ENCODE data around the gene MOBP. TPM values are rescaled to one million over a fixed set of nuclear protein-coding genes. Genes with fewer than 3 reads are reported as not detected.

MOBP gene
- total RNA-seq, 1 experiment from 2014 or later: 0.57 TPM

GRCh38 chr3:39429466-39429865 lies 38.0 kb upstream of the MOBP start:
- CTCF ChIA-PET: no interaction called here
- Mint-ChIP-seq H3K4me3 (ENCODE audit: low read depth, unreplicated experiment) (no peak overlapping the region), H3K36me3 (ENCODE audit: insufficient read depth, unreplicated experiment) (no peaks in the 10 kb centered on the region), H3K4me1 (ENCODE audit: low read depth, unreplicated experiment) (peaks cover 12% of the 10 kb centered on the region), H3K27ac (ENCODE audit: unreplicated experiment) (no peak overlapping the region), H3K27me3 (ENCODE audit: unreplicated experiment) (no peaks in the 10 kb centered on the region), H3K9me3 (ENCODE audit: low read depth, unreplicated experiment) (no peaks in the 10 kb centered on the region)
- DNase-seq: no peak
- intact Hi-C loops (cut with micrococcal nuclease; ENCODE audit: unreplicated experiment): no loop called here
- no TSS peak for BruUV-seq (replicated peaks)
- TF ChIP-seq CTCF (IDR thresholded peaks at IDR 0.05; ENCODE audit: unreplicated experiment): no peak

GRCh38 chr3:39432342-39432741 lies 35.1 kb upstream of the MOBP start:
- Mint-ChIP-seq H3K9me3 (ENCODE audit: low read depth, unreplicated experiment) (no peaks in the 10 kb centered on the region), H3K27me3 (ENCODE audit: unreplicated experiment) (no peaks in the 10 kb centered on the region), H3K4me3 (ENCODE audit: low read depth, unreplicated experiment) (no peak overlapping the region), H3K27ac (ENCODE audit: unreplicated experiment) (no peak overlapping the region), H3K36me3 (ENCODE audit: insufficient read depth, unreplicated experiment) (no peaks in the 10 kb centered on the region), H3K4me1 (ENCODE audit: low read depth, unreplicated experiment) (peaks cover 16% of the 10 kb centered on the region)
- DNase-seq: peak; percentile 34
- BruUV-seq (replicated peaks): no TSS peak
- intact Hi-C loops (cut with micrococcal nuclease; ENCODE audit: unreplicated experiment): no loop called here
- TF ChIP-seq CTCF (IDR thresholded peaks at IDR 0.05; ENCODE audit: unreplicated experiment): no peak
- CTCF ChIA-PET: no interaction called here

GRCh38 chr3:39433642-39434041 lies 33.8 kb upstream of the MOBP start:
- peak overlapping the region; percentile 27 for H3K27ac Mint-ChIP-seq (ENCODE audit: unreplicated experiment)
- H3K4me3 Mint-ChIP-seq (ENCODE audit: low read depth, unreplicated experiment): no peak overlapping the region
- BruUV-seq (replicated peaks): no TSS peak
- H3K36me3 Mint-ChIP-seq (ENCODE audit: insufficient read depth, unreplicated experiment): no peaks in the 10 kb centered on the region
- H3K27me3 Mint-ChIP-seq (ENCODE audit: unreplicated experiment): no peaks in the 10 kb centered on the region
- CTCF ChIA-PET: no interaction called here
- no peaks in the 10 kb centered on the region for H3K9me3 Mint-ChIP-seq (ENCODE audit: low read depth, unreplicated experiment)
- peaks cover 16% of the 10 kb centered on the region for H3K4me1 Mint-ChIP-seq (ENCODE audit: low read depth, unreplicated experiment)
- no peak for DNase-seq
- no peak for TF ChIP-seq CTCF (IDR thresholded peaks at IDR 0.05; ENCODE audit: unreplicated experiment)
- intact Hi-C loops (cut with micrococcal nuclease; ENCODE audit: unreplicated experiment): no loop called here

GRCh38 chr3:39434574-39434973 lies 32.9 kb upstream of the MOBP start:
- DNase-seq: no peak
- no peak for TF ChIP-seq CTCF (IDR thresholded peaks at IDR 0.05; ENCODE audit: unreplicated experiment)
- peak overlapping the region; percentile 16 for H3K27ac Mint-ChIP-seq (ENCODE audit: unreplicated experiment)
- H3K4me3 Mint-ChIP-seq (ENCODE audit: low read depth, unreplicated experiment): no peak overlapping the region
- CTCF ChIA-PET: no interaction called here
- H3K36me3 Mint-ChIP-seq (ENCODE audit: insufficient read depth, unreplicated experiment): no peaks in the 10 kb centered on the region
- H3K4me1 Mint-ChIP-seq (ENCODE audit: low read depth, unreplicated experiment): peaks cover 16% of the 10 kb centered on the region
- H3K9me3 Mint-ChIP-seq (ENCODE audit: low read depth, unreplicated experiment): no peaks in the 10 kb centered on the region
- no TSS peak for BruUV-seq (replicated peaks)
- intact Hi-C loops (cut with micrococcal nuclease; ENCODE audit: unreplicated experiment): no loop called here
- no peaks in the 10 kb centered on the region for H3K27me3 Mint-ChIP-seq (ENCODE audit: unreplicated experiment)

Measured in Calu3 (cell line).